Mesendoderm (in vitro differentiated cells): ENCODE results near the gene PREX1.
A peak's percentile ranks its signal among the peaks of the same experiment; 100 is the strongest.
"Not testable (repeated sequence)": the region's sequence is repeated elsewhere in the genome, so short reads cannot be mapped to it uniquely, and the experiment has no call there.

ENCODE experiments used
- DNase-seq: peaks from one replicate; pipeline ENCODE4 v3.0.0; 2013
- H2AK5ac ChIP-seq: 2 replicates; pipeline ENCODE4 v1.6.1; 2013; ENCODE audit warnings: low read length, inconsistent platforms
- H2BK120ac ChIP-seq: 2 replicates; pipeline ENCODE4 v1.6.1; 2013; ENCODE audit warnings: low read depth, mild to moderate bottlenecking, low read length, moderate library complexity, mixed read lengths
- H2BK15ac ChIP-seq: replicated peaks from 2 replicates; pipeline ENCODE4 v1.6.1; 2013; ENCODE audit warnings: low read depth, mild to moderate bottlenecking, moderate library complexity
- H2BK5ac ChIP-seq: 2 replicates; pipeline ENCODE4 v1.6.1; 2013; ENCODE audit warnings: low read length, inconsistent platforms
- H3K18ac ChIP-seq: 2 replicates; pipeline ENCODE4 v1.6.1; 2013; ENCODE audit warnings: mild to moderate bottlenecking, low read length, mixed read lengths
- H3K23ac ChIP-seq: one replicate; pipeline ENCODE4 v1.6.1; 2013; ENCODE audit warnings: low read length
- H3K27ac ChIP-seq: 2 replicates; pipeline ENCODE4 v1.5.1; 2013; ENCODE audit warnings: low read depth, mild to moderate bottlenecking, inconsistent platforms, low read length, moderate library complexity
- H3K27me3 ChIP-seq: 2 replicates; pipeline ENCODE4 v1.6.1; 2013; ENCODE audit warnings: low read length, control low read depth, mild to moderate bottlenecking, inconsistent platforms; ENCODE audit not compliant: insufficient read depth, poor library complexity
- H3K36me3 ChIP-seq: 2 replicates; pipeline ENCODE4 v1.6.1; 2013; ENCODE audit warnings: low read length, inconsistent platforms; ENCODE audit not compliant: control insufficient read depth, insufficient read depth
- H3K4ac ChIP-seq: one replicate; pipeline ENCODE4 v1.6.1; 2013; ENCODE audit warnings: low read depth, mild to moderate bottlenecking, low read length, moderate library complexity
- H3K4me1 ChIP-seq: 2 replicates; pipeline ENCODE4 v1.6.1; 2013; ENCODE audit warnings: low read depth, low read length, inconsistent platforms; ENCODE audit not compliant: control insufficient read depth
- H3K4me2 ChIP-seq: 2 replicates; pipeline ENCODE4 v1.6.1; 2013; ENCODE audit warnings: low read length
- H3K4me3 ChIP-seq: 2 replicates; pipeline ENCODE4 v1.5.1; 2013; ENCODE audit warnings: mild to moderate bottlenecking, low read length
- H3K56ac ChIP-seq: one replicate; pipeline ENCODE4 v1.6.1; 2013; ENCODE audit warnings: low read length
- H3K79me1 ChIP-seq: 2 replicates; pipeline ENCODE4 v1.6.1; 2013; ENCODE audit warnings: low read length, inconsistent platforms
- H3K79me2 ChIP-seq: 2 replicates; pipeline ENCODE4 v1.6.1; 2013; ENCODE audit warnings: mild to moderate bottlenecking, low read length; ENCODE audit not compliant: control insufficient read depth, insufficient read depth
- H3K9ac ChIP-seq: 2 replicates; pipeline ENCODE4 v1.6.1; 2013; ENCODE audit warnings: low read length, inconsistent platforms
- H4K5ac ChIP-seq: one replicate; pipeline ENCODE4 v1.6.1; 2013; ENCODE audit warnings: low read length
- H4K8ac ChIP-seq: one replicate; pipeline ENCODE4 v1.6.1; 2013; ENCODE audit warnings: low read depth, mild to moderate bottlenecking, control low read depth, low read length, moderate library complexity
- WGBS: extraction: QIAGEN DNeasy Blood & Tissue Kit; methylation state at CpG from one replicate; pipeline ENCODE4 v1.1.7; 2013; ENCODE audit warnings: low lambda C conversion rate, missing lambda C conversion rate; ENCODE audit not compliant: insufficient coverage; ENCODE audit errors: extremely low coverage; 5-methylcytosine and 5-hydroxymethylcytosine counted together

Gene PREX1

DNA sequence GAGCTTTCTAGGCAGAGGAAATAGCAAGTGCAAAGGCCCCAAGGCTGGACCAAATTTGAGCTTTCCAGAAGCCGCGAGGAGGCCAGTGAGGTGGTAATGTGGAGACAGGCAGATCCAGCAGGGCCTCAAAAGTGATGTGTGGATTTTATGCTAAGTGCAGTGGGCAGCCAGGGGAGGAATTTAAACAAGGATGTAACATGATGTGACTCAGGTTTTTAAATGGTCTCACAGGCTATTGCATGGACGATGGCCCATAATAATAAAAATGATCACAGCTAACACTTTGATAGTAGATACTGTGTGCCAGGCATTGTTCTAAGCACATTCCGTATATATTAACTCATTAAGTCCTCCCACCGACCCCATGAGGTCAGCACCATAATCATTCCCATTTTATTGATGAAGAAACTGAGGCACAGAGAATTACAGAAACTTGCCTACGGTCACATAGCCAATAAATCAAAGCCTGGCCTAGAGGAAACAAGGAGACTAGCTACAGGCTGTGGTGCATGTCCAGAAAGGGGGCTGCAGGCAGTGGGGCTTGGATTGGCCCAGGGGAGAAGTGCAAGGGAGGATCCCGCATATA lies 18.0 kb upstream of the PREX1 start:
- Histone ChIP-seq H2BK120ac (peak overlapping the region; percentile 75), H3K4ac (peak overlapping the region; percentile 2), H3K79me2 (no peaks in the 10 kb centered on the region), H3K4me1 (peaks cover 5% of the 10 kb centered on the region), H3K23ac (peak overlapping the region; percentile 48), H4K8ac (no peak overlapping the region), H4K5ac (no peak overlapping the region), H3K36me3 (no peaks in the 10 kb centered on the region), H3K79me1 (no peaks in the 10 kb centered on the region), H2BK5ac (no peak overlapping the region), H3K27ac (no peak overlapping the region), H3K4me2 (no peak overlapping the region), H3K56ac (peak overlapping the region; percentile 30), H3K18ac (peak overlapping the region; percentile 14), H3K27me3 (no peaks in the 10 kb centered on the region), H3K4me3 (no peak overlapping the region), H3K9ac (no peak overlapping the region), H2BK15ac (no peak overlapping the region), H2AK5ac (no peak overlapping the region)
- WGBS, result no CpG with 5 or more reads among the region's 7 CpGs
- DNase-seq, result no peak

DNA sequence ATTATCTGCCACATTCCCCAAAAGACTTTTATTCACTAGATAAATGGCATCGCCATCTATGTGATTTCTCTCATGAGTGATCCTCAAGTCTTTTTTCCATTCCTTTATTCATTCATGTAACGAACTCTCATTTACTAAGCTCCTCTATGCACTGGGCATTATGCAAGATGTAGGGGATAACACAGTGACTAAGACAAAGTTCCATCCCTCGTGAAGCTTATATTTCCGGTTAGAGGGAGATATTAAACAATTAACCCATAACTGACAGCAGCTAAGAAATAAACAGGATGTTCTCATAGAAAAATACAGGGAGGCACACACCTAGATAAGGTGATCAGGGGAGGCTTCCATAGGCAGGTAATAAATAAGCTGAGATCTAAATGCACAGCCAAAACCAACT lies 17.2 kb upstream of the PREX1 start:
- no peak overlapping the region for H2BK15ac ChIP-seq
- no peak overlapping the region for H3K27ac ChIP-seq
- no peak overlapping the region for H2BK5ac ChIP-seq
- H3K4me3 ChIP-seq, result no peak overlapping the region
- no peaks in the 10 kb centered on the region for H3K27me3 ChIP-seq
- no peaks in the 10 kb centered on the region for H3K79me2 ChIP-seq
- H3K4me1 ChIP-seq, result peaks cover 5% of the 10 kb centered on the region
- H4K5ac ChIP-seq, result no peak overlapping the region
- no peak overlapping the region for H3K9ac ChIP-seq
- no peak overlapping the region for H3K18ac ChIP-seq
- no peaks in the 10 kb centered on the region for H3K36me3 ChIP-seq
- H3K4me2 ChIP-seq, result no peak overlapping the region
- H4K8ac ChIP-seq, result no peak overlapping the region
- WGBS, result no CpG with 5 or more reads among the region's 4 CpGs
- no peak overlapping the region for H2BK120ac ChIP-seq
- no peak overlapping the region for H3K23ac ChIP-seq
- H2AK5ac ChIP-seq, result no peak overlapping the region
- H3K79me1 ChIP-seq, result no peaks in the 10 kb centered on the region
- no peak overlapping the region for H3K4ac ChIP-seq
- no peak for DNase-seq
- H3K56ac ChIP-seq, result no peak overlapping the region

DNA sequence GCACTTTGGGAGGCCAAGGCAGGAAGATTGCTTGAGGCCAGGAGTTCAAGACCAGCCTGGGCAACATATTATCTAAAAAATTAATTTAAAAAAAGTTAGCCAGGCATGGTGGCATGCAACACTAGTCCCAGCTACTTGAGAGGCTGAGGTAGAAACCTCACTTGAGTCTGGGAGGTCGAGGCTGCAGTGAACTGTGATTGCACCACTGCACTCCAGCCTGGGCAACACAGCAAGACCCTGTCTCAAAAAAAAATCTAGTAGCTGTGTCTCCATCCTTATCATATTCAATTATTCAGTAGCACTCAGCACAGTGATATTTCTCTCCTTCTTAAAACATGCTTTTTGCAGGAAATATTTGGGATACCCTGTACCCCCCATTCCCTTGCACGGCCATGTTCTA lies 16.1 kb upstream of the PREX1 start:
- not testable (repeated sequence) for H3K36me3 ChIP-seq, H3K79me2 ChIP-seq, H3K4me3 ChIP-seq, H3K4ac ChIP-seq, H3K27ac ChIP-seq, H3K4me2 ChIP-seq, H2BK15ac ChIP-seq, H3K9ac ChIP-seq, H3K18ac ChIP-seq, H2BK120ac ChIP-seq, DNase-seq, H4K5ac ChIP-seq, H3K4me1 ChIP-seq, H4K8ac ChIP-seq, H2AK5ac ChIP-seq, H2BK5ac ChIP-seq, H3K27me3 ChIP-seq, H3K23ac ChIP-seq, H3K56ac ChIP-seq, H3K79me1 ChIP-seq
- no CpG with 5 or more reads among the region's 2 CpGs for WGBS

DNA sequence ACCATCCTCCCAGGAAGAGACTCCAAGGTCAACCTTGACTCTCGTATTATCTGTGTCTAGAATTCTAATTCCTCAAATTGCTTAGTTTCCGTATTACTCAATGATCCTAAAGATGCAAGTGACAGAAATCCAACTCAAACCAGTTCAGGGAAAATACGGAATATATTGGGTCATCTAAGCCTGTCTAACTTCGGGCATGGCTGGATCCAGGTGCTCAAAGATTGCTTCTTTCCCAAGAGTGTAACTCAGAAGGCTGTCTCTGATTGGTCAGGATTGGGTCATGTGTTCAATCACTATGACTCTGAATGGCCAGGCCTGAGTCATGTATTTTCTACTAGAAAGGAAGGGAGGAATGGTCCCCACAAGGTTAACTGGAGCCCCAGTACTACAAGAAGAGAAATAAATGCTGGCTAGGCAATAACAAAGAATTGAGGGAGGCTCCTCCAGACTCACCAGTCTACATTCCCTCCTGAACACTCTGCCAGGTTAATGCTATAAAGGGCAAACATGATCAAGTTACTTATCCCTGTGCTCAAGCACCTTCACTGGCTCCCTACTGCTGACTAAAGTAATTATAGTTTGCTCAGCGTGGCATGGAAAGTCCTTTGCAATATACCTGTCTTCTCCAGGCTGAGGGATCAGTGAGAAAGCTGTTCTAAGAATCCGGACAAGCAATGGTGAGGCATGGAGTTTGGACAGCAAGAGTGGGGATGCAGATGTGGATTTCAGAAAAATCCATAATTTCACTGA lies 15.4 kb upstream of the PREX1 start:
- Histone ChIP-seq H3K36me3 (no peaks in the 10 kb centered on the region), H3K27me3 (no peaks in the 10 kb centered on the region), H4K8ac (no peak overlapping the region), H2BK120ac (no peak overlapping the region), H3K4me3 (no peak overlapping the region), H3K27ac (no peak overlapping the region), H3K56ac (no peak overlapping the region), H2BK5ac (no peak overlapping the region), H3K23ac (no peak overlapping the region), H3K4me2 (no peak overlapping the region), H3K4me1 (peaks cover 5% of the 10 kb centered on the region), H3K79me1 (no peaks in the 10 kb centered on the region), H2BK15ac (no peak overlapping the region), H3K18ac (no peak overlapping the region), H3K79me2 (no peaks in the 10 kb centered on the region), H3K4ac (no peak overlapping the region), H3K9ac (no peak overlapping the region), H4K5ac (no peak overlapping the region), H2AK5ac (no peak overlapping the region)
- DNase-seq, result no peak
- WGBS, result no CpG with 5 or more reads among the region's 6 CpGs

DNA sequence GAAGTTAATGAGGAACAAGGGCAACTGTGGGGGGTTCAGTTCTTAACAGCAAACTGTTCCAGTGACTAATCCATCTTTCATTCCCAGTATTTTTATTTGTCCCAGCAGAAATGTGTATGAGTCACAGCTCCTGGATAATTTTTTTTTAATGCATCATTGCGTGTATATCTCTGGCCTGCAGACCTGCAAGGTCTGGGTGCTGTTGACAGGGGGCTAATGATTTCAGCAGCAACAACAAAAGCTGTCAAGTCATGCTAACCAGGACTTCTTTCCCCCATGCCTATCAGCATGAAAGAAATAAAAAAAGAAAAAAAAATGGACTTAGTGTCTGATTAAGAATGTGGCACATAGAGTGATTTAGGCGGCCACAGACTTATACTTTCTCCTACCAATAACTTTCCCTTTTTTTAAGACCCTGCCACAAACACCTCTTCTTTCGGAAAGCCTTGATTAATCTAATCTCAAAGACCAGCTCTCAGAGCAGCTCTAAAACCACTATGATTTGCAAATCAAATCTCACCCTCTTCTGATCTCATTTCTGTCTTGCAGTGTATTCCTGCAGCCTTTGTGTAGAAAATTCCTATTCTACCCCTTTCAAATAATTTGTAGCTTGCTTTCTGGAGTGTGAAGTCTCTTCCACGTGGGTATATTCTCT lies 14.2 kb upstream of the PREX1 start:
- Histone ChIP-seq H3K79me1 (no peaks in the 10 kb centered on the region), H3K9ac (no peak overlapping the region), H3K23ac (no peak overlapping the region), H3K18ac (no peak overlapping the region), H2BK120ac (no peak overlapping the region), H2BK15ac (no peak overlapping the region), H3K27ac (no peak overlapping the region), H3K79me2 (no peaks in the 10 kb centered on the region), H3K36me3 (no peaks in the 10 kb centered on the region), H2BK5ac (no peak overlapping the region), H3K4me2 (no peak overlapping the region), H3K4me1 (peaks cover 5% of the 10 kb centered on the region), H2AK5ac (no peak overlapping the region), H3K4ac (no peak overlapping the region), H4K5ac (no peak overlapping the region), H4K8ac (no peak overlapping the region), H3K56ac (no peak overlapping the region), H3K27me3 (no peaks in the 10 kb centered on the region), H3K4me3 (no peak overlapping the region)
- no CpG with 5 or more reads among the region's 4 CpGs for WGBS
- DNase-seq, result no peak
